GM21381 (cell line): ENCODE results near the gene PRKCE.

Source experiments
- ATAC-seq: cut with Tn5 transposase; IDR thresholded peaks from one replicate; pipeline ENCODE4 v1.9.1; 2021; ENCODE audit warnings: mild to moderate bottlenecking, moderate library complexity; ENCODE audit not compliant: unreplicated experiment

Gene PRKCE

DNA sequence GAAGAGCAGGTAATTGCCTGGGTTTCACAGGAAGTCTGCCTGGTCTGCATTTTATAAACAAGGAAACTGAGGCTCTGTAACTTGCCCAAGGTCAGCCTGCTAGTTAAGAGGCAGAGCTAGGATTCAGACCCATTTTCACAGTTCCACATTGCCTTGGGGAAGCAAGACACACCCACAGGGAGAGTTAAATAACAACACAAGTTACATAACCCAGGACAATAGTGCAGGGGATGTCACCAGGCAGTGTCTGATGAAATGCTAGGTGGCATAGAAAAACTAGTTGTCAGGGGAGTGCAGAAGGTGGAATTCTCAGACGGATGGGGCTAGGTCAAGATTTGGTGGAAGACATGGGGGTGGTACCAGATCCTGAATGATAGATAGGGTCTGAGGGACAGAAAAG lies 69.7 kb downstream of the PRKCE start:
- no peak for ATAC-seq

DNA sequence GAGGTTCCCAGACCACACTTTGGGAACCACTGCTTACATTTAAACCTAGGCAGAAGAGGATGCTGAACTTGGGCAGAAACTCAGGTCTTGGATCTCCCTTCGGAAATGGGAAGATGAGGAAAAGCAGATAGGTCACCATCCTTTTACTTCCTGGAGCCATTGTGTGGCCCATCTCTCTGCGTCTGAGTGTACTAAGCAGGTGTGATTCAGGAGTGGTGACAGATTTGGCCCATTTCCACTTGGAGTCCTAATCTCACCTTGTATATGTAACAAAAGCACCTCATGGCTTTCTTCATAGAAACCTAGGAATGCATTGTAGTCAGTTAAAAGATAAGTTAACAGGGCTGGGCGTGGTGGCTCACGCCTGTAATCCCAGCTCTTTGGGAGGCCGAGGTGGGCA lies 71.0 kb downstream of the PRKCE start:
- no peak for ATAC-seq

DNA sequence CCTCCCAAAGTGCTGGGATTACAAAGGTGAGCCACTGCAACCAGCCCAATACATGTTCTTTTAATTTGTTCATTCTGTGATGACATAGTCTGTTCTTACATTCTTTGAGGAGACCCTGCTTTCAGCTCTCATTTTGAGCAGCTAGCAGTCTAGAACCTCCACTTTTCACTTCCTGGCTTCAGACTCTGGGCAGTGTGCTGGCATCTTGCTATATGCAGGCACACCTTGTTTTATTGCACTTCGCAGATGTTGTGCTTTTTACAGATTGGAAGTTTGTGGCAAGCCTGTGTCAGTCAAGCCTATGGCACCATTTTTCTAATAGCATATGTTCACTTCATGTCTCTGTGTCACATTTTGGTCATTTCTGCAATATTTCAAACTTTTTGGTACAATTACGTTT lies 72.4 kb downstream of the PRKCE start:
- no peak for ATAC-seq

DNA sequence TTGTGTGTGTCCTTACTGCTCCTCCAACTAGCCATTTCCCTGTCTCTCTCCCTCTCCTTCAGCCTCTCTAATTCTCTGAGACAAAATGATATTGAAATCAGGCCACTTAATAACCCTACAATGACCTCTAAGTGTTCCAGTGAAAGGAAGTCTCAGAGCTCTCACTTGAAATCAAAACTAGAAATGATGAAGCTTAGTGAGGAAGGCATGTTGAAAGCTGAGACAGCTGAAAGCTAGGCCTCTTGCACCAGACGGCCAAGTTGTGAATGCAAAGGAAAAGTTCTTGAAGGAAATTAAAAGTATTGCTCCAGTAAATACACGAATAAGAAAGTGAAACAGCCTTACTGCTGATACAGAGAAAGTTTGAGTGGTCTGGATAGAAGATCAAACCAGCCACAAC lies 72.9 kb downstream of the PRKCE start:
- ATAC-seq, result no peak

GRCh38 chr2:45725731-45726130 lies 74.3 kb downstream of the PRKCE start:
- no peak for ATAC-seq

DNA sequence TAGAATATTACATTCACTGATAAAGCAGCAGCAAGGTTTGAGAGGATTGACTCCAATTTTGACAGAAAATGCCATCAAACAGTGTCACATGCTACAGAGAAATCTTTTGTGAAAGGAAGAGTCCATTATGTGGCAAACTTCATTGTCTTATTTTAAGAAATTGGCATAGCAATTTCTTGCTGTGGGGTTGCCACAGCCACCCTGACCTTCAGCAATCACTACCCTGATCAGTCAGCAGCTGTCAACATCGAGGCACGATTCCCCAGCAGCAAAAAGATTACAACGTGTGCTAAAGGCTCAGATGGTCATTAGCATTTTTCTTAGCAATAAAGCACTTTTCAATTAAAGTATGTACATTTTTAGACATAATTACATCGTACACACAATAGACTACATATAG lies 74.7 kb downstream of the PRKCE start:
- no peak for ATAC-seq

DNA sequence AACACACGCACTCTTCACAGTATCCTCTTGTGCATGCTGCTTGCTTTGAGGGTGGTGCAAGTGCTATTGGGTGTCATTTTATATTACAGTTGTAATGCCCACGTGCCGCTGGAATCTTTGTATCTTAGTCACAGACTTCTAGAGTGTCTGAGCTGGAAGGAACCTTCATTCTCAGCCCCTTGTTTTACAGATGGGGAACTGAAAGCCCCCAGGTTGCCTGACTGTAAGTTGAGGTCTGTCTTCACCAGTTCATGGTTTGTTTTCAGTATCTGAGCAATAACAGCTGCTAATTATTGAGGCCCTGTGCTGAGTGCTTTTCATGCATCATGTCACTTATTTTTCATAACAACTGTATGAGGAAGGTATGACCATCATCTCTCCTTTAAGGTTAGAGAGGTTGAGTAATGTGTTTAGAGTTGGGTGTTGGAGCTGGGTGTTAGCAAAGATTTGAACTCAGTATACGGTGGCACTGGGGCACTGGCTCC lies 77.0 kb downstream of the PRKCE start:
- peak; percentile 74 for ATAC-seq

DNA sequence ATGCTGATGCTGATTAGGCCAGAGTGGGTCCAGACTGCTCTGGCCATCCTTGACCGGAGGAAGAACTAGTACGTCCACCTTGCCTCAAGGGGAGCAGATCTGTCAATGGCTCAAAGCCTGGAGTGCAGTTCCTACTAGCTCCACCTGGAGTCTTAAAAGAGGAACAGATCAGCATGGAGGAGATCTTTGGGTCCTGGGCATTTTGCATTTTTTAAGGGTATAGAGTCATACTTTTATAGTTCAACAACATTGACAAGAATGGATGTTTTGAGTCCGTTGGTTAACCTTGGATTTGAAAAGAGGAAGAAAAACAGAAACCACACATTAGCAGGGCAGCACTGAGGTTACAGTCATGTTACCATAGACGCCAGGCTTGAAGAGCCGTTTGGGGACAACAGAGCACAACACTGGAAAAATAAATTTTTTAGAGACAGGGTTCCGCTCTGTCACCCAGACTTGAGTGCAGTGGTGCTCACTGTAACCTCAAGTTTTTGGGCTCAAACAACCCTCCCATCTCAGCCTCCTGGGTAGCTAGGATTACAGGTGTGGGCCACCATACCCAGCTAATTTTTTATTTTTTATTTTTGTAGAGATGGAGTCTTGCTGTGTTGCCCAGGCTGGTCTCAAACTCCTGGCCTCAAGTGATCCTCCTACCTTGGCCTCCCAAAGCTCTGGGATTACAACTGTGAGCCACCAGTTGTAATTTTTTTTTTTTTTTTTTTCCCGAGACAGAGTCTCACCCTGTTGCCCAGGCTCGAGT lies 78.5 kb downstream of the PRKCE start:
- peak; percentile 50 for ATAC-seq

- ATAC-seq, result no peak
Measured at GRCh38 chr2:45731141-45731540, 79.7 kb downstream of the PRKCE start.

DNA sequence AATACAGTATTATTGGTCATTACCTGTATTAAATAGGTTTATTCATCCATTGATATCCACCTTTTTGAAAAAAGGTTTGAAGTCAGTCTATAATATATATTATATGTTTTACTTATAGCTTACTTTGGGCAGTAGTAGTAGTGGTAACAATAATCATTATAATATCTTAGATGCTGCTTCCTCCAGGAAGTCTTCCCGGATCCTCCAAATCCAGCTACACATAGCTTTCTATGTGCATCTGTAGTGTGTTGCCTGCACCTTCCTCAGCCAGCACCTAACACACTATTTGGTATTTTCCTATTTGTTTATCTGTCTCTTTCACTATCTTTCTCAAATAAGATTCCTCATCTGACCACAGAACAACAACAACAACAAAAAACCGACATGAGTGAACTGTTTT lies 81.0 kb downstream of the PRKCE start:
- no peak for ATAC-seq

GRCh38 chr2:45732946-45733345 lies 81.5 kb downstream of the PRKCE start:
- ATAC-seq, result no peak

DNA sequence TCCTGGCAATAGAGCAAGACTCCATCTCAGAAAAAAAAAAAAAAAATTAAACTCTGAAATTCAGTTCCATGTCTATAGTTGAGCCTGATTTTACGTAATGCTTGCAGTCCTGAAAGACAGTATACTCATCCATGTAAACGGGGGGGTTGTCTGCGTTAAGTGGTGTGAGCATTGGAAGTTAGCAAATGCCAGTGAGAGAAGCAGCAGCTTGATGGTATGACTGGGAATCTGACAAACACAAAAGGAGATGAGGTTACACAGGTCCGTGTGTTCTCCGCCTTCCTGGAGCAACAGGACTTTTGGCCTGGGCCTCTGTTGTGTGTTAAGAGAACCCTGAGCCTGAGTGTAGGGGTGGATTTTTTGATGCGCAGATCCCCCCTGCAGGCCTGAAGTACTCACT lies 82.9 kb downstream of the PRKCE start:
- no peak for ATAC-seq

DNA sequence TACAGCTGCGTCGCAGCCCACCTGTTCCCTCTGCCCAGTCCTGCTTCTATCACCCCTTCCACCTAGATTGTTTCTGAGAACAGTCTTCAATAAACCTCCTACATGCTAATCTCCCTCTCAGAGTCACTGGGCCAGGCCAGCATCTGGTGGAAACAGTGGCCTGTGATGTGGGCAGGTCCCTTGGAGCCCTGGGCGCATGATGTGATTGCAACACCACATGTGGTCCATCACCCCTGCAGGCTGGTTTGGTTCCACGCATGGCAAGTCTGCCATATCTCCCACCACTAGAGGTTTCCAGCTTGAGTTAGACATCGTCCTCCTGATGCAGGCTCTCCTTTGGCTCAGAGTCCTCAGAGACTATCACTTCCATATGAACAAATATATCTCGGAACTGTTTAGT lies 83.5 kb downstream of the PRKCE start:
- ATAC-seq, result no peak

- no peak for ATAC-seq
Measured at GRCh38 chr2:45736757-45737704, 85.6 kb downstream of the PRKCE start.

- ATAC-seq, result no peak
Measured at GRCh38 chr2:45739796-45740485, 88.5 kb downstream of the PRKCE start.

DNA sequence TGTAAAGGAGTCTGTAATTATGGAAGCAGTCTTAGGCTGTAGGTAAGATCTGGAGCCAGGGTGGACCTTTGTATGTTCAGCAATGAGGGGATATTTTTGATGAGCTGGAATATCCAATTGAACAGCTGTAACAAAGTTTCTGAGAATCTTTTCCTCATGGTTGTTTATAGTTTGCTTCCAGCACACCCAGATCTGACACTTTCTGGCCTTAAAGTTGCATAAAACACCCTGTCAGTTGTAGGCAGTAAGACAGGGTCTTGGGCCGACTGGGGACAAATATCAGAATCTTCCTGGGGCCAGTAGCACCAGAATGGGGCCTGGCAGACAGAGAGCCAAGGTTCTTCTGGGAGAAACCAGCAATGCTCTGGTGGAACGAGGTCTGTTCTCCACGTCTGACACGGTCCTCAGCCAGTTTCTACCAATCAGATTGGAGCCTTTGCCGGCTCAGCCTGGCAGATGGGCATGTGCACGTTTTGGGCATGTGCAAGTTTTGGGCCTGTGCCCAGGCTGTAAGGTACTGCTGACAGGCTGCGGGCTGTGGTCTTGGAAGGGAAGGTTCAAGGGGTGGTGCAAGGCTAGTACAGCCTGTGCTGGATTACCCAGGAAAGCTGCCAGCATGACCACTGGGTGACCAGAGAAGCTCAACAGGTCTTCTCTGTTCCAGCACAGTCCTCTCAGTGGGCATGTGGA lies 89.8 kb downstream of the PRKCE start:
- no peak for ATAC-seq

- ATAC-seq, result no peak
Measured at GRCh38 chr2:45743531-45744396, 92.3 kb downstream of the PRKCE start.

DNA sequence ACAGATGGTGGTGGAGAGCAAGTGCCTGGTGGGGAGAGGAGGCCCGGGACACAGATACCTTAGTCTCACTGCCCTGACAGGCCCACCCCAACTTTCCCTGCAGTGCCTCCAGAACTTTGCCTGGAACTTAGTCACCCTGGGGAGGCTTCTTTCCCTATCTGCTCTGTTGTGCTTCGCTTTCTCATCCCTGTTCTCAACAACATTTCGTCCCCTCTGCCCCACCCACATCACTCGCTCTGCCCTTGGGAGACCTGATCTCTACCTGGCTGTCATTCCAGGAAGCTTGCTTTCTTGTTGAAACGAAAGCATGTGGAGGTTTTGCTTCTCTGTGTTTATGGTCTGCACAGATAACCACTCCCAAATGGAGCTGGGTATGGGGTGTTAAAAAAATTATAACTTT lies 93.8 kb downstream of the PRKCE start:
- ATAC-seq, result no peak

- no peak for ATAC-seq
Measured at GRCh38 chr2:45746888-45747287, 95.4 kb downstream of the PRKCE start.

DNA sequence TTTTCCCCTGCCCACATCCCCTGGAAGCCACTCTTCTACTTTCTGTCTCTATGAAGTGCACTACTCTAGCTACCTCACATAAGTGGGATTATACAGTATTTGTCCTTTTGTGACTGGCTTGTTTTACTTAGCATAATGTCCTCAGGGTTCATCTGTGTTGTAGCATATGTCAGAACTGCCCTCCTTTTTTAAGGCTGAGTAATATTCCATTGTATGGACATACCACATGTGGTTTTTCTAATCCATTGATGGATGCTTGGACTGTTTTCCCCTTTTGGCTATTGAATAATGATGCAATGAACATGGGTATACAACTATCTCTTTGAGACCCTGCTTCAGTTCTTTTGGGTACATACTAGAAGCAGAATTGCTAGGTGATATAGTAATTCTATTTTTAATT lies 95.9 kb downstream of the PRKCE start:
- ATAC-seq, result no peak
